SHP77 (cell line): ENCODE data around the gene ZNF19.

Experiments used
- DNase-seq, 2 experiments: peaks; one replicate each; lab custom pipeline; 2025; lab: John Stamatoyannopoulos, UW

ZNF19 gene

GRCh38 chr16:71490361-71490760, 1.2 kb upstream of the ZNF19 start:
- no peak for DNase-seq

DNA sequence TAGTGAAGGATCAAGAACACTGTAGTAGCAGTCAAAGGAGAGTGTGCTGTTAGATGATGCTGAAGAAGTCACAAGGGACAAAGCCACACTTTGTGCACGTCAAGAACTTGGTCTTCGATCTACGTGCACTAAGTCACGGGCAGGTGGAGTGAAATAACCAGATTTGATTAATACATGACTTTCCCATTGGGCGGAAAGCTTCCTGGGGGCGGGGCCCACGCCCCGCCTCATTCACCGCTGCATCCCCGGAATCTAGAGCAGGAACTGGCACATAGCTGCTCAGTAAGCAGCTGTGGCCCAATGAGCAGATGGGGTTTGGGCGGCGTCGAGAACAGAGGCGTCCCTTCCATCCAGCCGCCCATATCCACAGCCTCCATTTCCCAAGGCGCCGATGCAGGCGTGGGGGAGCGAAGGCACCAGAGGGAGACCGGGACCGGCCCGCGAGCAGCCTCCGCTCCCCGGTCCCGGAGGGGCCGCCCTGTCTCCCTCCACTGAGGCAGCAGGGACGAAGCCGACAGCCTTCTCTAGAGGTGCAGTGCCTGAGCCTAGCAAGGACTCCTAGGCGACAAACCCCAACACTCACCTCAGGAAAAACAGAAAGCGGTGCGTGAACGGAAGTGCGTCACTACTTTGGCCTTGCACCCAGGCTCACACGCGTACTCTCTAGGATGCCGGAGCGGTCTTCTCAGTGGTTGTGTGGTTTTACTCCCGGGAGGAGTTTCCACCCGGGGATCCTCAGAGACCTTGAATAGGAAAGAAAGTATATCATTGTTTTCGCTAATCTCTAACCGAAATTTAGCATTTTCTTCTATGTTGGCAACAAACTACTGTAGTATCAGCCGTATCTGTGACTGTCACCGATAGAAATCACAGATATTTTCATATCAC, 4.9 kb downstream of the ZNF19 start:
- DNase-seq: peak; percentile 86 to 87

DNA sequence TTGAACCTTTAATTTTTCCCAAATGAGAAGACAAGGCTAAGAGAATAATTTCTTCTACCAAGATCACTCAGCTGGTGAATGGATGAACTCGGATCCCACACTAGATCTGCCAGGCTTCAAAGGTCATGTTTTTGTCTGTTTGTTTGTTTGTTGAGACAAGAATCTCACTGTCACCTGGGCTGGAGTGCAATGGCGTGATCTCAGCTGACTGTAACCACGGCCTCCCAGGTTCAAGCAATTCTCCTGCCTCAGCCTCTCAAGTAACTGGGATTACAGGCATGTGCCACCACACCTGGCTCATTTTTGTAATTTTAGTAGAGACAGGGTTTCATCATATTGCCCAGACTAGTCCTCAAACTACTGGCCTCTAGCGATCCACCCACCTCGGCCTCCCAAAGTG, 6.6 kb downstream of the ZNF19 start:
- DNase-seq: no peak

GRCh38 chr16:71480956-71481355, 8.2 kb downstream of the ZNF19 start:
- DNase-seq: no peak

DNA sequence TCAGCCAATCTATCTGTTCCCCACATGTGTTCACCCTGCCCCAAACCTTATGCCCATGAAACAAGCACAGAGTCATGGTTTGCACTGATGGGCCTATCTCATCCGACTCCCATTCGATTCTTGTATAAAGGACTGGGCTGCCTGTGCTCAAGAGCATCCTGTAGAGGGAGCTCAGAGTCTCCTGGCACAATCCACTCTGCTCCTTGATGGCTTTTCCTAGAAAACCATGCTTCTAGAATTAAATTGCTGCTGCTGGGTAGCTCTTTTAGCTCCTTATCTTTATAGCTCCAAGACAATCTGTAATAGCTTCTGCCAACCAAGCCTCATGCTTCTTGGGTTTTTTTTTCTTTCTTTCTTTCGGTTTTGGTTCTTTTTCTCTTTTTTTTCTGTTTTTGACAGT, 9.7 kb downstream of the ZNF19 start:
- DNase-seq: peak; percentile 8 to 10

- no peak for DNase-seq
Measured at GRCh38 chr16:71476457-71477124, 12.5 kb downstream of the ZNF19 start.

- no peak for DNase-seq
Measured at GRCh38 chr16:71474864-71475263, 14.3 kb downstream of the ZNF19 start.

GRCh38 chr16:71473891-71474290, 15.2 kb downstream of the ZNF19 start:
- DNase-seq: no peak

DNA sequence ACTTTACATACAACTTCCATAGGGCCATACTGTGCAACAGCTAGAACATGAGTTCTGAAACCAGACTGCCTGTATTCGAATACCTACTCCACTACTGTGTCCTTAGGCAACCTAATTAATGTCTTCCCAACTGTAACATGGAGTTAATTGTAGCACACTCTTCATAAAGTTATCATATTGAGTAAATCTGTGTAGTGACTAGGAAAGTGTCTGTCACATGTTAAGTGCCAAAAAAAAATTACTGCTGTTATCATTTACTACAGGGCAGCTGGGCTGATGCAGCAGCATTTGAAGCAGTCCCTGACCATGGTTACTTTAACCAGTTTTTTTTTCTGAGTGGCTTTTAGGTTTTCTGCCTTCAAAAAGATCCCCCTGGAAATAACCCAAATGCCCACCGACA, 16.2 kb downstream of the ZNF19 start:
- no peak for DNase-seq

DNA sequence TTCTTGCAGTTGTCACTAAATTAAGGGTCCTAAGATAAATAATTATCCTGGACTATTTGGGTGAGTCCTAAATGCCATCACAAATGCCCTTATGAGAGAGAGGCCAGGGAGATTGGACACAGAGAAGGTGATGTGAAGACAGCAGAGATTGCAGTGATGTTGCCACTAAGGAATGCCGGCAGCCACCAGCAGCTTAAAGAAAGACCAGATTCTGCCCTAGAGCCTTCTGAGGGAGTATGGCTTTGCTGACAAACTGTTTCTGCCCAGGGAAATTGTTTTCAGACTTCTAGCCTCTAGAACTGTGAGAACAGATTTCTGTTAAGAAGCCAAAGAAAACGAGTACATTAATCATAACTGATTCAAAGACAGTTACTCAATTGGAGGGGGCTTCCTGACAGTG, 17.1 kb downstream of the ZNF19 start:
- no peak for DNase-seq

DNA sequence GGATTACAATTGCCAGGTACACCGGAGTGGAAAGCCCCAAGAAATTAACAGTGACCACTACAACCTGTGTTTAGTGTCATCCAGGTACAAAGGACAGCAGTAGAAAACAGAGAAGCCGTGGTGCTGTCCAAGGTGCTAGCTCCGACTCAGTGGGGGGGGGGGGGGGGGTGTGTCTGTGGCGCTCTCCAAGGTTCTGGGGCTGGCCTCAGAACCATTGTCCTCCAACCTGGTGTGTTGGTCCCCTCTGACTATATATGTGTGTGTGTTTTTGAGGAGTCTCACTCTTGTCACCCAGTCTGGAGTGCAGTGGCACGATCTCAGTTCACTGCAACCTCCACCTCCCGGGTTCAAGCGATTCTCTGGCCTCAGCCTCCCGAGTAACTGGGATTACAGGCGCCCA, 21.3 kb downstream of the ZNF19 start:
- no peak for DNase-seq

- no peak for DNase-seq
Measured at GRCh38 chr16:71464231-71464630, 24.9 kb downstream of the ZNF19 start.

DNA sequence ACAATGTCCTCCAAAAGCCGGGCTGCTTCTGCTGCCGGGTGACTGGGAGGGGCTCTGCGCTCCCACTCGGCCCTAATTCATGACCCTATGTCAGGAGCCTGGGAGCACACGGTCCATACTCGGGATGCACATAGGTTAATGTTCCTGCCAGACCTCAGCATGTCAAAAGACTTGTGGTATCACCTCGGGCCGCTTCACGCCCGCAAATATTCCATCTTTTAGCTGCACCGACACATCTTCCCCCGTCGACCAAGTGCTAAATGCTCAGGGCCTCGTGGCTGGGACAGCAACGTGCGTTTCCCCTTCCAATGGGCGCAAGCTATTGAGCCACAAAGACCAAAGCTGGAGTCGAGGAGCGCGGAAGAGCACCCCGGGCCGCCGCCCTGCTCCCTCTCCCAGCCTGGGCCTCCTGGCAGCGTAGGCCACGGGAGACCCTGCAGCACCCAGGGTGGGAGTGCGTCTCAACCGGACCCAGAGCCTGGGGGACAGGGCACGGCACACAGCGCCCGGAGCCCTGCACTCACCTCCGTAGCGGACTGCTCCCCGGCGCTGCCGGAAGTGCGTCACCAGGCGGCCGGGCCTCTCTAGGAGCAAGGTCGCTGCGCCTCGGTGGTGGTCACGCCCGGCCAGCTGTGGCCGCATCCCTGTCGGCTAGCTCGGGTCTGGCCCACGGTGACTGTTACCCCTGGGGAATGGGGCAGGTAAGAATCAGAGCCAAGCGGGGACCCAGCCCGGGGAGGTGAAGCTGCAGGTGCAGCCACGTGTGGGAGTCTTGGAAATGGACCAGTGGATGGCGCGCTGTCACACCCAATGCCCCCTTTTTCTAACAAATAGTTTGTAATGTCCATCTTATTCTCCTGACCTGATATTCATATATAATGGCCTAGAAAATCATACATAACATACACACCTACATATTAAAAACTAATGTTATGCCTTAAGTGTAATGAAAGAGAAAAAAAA, 27.2 kb downstream of the ZNF19 start, which contains the start of gene ZNF23:
TSS of gene ZNF23 (minus strand) at position 562 of the 963 bp plus-strand sequence. CDS start 5,451 bp downstream, outside the sequence.
- peak; percentile 52 to 69 for DNase-seq

DNA sequence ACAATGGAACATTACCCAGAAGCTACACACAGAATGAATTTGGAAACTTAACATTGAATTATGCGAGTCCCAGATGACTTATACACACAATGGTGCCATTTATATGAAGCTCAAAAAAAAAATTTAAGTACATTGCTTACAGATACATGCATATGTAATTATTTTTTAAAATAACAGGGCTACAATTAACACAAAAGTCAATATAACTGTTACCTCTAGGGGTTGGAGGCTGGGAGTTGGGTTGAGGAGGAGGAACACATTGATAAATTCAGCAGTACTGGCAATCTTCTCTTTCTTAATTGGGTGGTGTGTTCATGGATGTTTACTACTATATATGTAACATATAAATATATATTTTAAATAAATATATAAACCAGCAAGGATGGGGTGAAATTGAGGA, 28.2 kb downstream of the ZNF19 start:
- DNase-seq: no peak

DNA sequence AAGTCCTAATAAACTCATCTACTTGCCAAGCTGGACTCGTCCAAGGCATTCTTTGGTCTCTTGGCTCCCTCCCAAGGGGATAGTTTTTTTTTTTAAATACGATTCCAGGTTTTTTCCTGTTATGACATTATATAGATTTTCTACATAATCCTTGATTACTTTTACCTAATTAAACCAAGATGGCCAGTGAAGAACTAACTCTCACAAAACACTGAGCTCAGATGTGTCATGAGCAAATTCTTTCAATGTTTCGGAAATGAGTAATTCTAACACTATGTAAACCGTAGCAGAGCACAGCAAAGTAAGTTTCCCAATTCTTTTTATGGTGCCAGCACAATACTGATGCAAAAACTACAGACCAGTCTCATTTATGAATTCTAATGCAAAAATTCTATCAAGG, 28.9 kb downstream of the ZNF19 start:
- no peak for DNase-seq

DNA sequence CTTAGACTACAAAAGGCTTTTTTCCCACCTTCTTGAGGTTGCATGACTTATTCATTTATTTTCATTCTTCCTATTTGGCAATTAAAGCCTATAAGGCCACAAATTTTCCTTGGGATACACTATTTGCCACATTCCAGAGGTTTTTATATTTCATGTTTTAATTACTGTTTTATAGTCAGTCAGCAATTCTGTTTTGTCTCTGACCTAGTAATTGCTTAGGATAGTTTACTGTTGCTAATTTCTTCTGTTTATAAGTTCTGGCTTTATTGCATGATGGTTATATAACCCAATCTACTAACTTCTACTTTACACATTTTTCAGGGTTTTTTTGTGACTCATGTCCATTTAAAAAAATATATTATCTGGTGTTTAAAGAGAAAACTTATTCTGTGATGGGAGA, 29.6 kb downstream of the ZNF19 start:
- no peak for DNase-seq

DNA sequence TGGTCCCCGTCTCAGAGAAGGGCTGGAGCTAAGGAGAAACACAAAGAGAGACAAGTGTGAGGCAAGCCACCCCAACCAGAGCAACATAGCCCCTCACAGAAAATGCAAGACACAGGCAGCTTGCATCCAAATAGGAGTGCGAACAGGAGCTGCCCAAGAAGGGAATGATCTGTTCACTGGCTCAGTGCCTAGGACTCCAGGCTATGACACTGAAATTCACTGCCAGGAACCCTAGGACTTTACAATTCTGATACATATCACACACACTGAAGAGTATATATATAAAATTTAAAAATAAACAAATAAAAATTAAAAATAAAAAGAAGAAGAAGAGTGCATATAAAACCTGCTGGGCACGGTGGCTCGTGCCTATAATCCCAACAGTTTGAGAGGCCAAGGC, 32.3 kb downstream of the ZNF19 start:
- DNase-seq: no peak

DNA sequence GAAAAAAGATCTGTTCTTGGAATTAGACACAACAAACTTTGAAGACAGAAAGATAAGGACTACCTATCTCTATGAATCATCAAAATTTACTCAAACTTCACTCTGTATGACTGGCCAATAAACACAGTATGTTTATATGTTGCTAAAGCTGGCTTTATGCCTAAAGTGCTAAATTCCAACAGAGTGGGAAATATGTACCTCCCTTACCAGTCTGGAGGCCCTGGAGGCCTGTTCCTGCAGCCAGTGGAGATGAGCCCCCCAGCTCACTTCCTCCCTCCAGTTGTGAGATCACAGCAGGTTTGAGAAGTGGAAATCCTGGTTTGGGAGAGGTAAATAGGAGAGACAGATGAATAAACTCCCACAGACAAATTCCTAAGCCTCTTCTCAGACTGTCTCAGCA, 36.1 kb downstream of the ZNF19 start:
- DNase-seq: no peak

GRCh38 chr16:71449020-71449419, 40.1 kb downstream of the ZNF19 start:
- DNase-seq: no peak

DNA sequence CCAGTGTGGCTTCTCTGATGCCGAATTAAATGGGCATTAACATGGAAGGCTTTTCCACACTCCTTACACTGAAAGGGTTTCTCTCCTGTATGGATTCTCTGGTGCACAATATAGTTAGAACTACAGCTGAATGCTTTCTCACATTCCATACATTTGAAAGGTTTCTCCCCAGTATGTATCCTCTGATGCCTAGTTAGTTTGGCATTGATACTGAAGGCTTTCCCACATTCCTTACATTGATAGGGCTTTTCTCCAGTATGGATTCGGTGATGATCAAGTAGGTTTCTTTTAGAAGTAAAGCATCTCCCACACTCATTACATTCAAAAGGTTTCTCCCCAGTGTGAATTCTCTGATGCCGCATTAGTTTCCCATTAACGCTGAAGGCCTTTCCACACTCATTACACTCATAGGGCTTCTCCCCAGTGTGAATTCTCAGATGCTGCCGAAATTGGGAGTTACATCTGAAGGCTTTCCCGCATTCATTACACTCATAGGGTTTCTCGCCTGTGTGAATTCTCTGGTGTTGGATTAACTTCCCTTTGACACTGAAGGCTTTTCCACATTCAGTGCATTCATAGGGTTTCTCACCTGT, 40.8 kb downstream of the ZNF19 start:
- no peak for DNase-seq

DNA sequence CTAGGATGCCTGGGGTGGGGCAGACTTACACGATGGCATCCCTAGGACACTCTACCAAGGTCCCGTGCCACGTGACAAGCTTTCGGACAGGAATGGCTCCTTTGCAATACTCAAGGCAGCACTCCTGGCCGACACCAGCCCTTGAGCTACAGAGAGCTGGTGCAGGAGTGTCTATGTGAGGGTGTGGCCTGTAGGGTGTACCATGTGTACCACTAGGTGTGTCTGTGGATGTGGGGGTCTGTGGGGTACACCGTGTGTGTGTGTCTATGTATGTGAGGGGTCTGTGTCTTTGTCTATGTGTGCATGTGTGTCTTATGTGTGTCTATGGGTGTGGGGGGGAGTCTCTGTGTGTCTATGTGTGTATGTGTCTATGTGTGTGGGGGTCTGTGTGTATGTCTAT, 45.4 kb downstream of the ZNF19 start:
- DNase-seq: no peak

- no peak for DNase-seq
Measured at GRCh38 chr16:71442051-71442440, 47.1 kb downstream of the ZNF19 start, which contains the start of gene TLE7. TLE7 (minus strand) TSS chr16:71442054; CDS start chr16:71433324, 8,730 bp downstream.
